ENCODE measurements around the gene TBC1D1.
A peak's percentile ranks its signal among the peaks of the same experiment; 100 is the strongest.
"Not testable (repeated sequence)": the region's sequence is repeated elsewhere in the genome, so short reads cannot be mapped to it uniquely, and the experiment has no call there.

TBC1D1 gene

GRCh38 chr4:37910091-37910486 lies 19.2 kb downstream of the TBC1D1 start:
- no peaks in the 10 kb centered on the region for H3K9me3 Mint-ChIP-seq
- ATAC-seq (replicated peaks; ENCODE audit: extremely low read depth, poor library complexity, severe bottlenecking): no peak
- peaks cover 9% of the 10 kb centered on the region for H3K36me3 Mint-ChIP-seq (ENCODE audit: insufficient read depth)
- H3K27me3 Mint-ChIP-seq: no peaks in the 10 kb centered on the region
- DNase-seq (ENCODE audit: low spot score in 2 of 2): no peak
- H3K27ac Mint-ChIP-seq (ENCODE audit: low read depth): no peak overlapping the region
- peaks cover 42% of the 10 kb centered on the region for H3K4me1 Mint-ChIP-seq
- H3K4me3 Mint-ChIP-seq: no peak overlapping the region

GRCh38 chr4:37914539-37914938 lies 23.7 kb downstream of the TBC1D1 start:
- DNase-seq (ENCODE audit: low spot score in 2 of 2) (no peak), ATAC-seq (replicated peaks; ENCODE audit: extremely low read depth, poor library complexity, severe bottlenecking) (no peak)
- Mint-ChIP-seq H3K9me3 (no peaks in the 10 kb centered on the region), H3K4me1 (peaks cover 24% of the 10 kb centered on the region), H3K36me3 (ENCODE audit: insufficient read depth) (no peaks in the 10 kb centered on the region), H3K27ac (ENCODE audit: low read depth) (no peak overlapping the region), H3K4me3 (no peak overlapping the region), H3K27me3 (no peaks in the 10 kb centered on the region)

- no peak overlapping the region for H3K4me3 Mint-ChIP-seq
- H3K27me3 Mint-ChIP-seq: no peaks in the 10 kb centered on the region
- H3K4me1 Mint-ChIP-seq: peaks cover 26% of the 10 kb centered on the region
- DNase-seq (ENCODE audit: low spot score in 2 of 2) (no peak), ATAC-seq (replicated peaks; ENCODE audit: extremely low read depth, poor library complexity, severe bottlenecking) (no peak)
- no peak overlapping the region for H3K27ac Mint-ChIP-seq (ENCODE audit: low read depth)
- H3K36me3 Mint-ChIP-seq (ENCODE audit: insufficient read depth): peaks cover 2% of the 10 kb centered on the region
- H3K9me3 Mint-ChIP-seq: no peaks in the 10 kb centered on the region
These were observed 26.5 kb downstream of the TBC1D1 start for GRCh38 chr4:37917388-37917787.

GRCh38 chr4:37918653-37919052 lies 27.8 kb downstream of the TBC1D1 start:
- no peaks in the 10 kb centered on the region for H3K9me3 Mint-ChIP-seq
- H3K27me3 Mint-ChIP-seq: no peaks in the 10 kb centered on the region
- H3K4me3 Mint-ChIP-seq: no peak overlapping the region
- H3K4me1 Mint-ChIP-seq: peaks cover 25% of the 10 kb centered on the region
- H3K36me3 Mint-ChIP-seq (ENCODE audit: insufficient read depth): peaks cover 4% of the 10 kb centered on the region
- H3K27ac Mint-ChIP-seq (ENCODE audit: low read depth): no peak overlapping the region
- ATAC-seq (replicated peaks; ENCODE audit: extremely low read depth, poor library complexity, severe bottlenecking): no peak
- DNase-seq (ENCODE audit: low spot score in 2 of 2): no peak

GRCh38 chr4:37922328-37922727 lies 31.4 kb downstream of the TBC1D1 start:
- H3K4me1 Mint-ChIP-seq: peaks cover 33% of the 10 kb centered on the region
- H3K27me3 Mint-ChIP-seq: no peaks in the 10 kb centered on the region
- no peak overlapping the region for H3K27ac Mint-ChIP-seq (ENCODE audit: low read depth)
- DNase-seq (ENCODE audit: low spot score in 2 of 2): no peak
- no peak overlapping the region for H3K4me3 Mint-ChIP-seq
- no peak for ATAC-seq (replicated peaks; ENCODE audit: extremely low read depth, poor library complexity, severe bottlenecking)
- H3K36me3 Mint-ChIP-seq (ENCODE audit: insufficient read depth): peaks cover 4% of the 10 kb centered on the region
- H3K9me3 Mint-ChIP-seq: no peaks in the 10 kb centered on the region

GRCh38 chr4:37923089-37923488 lies 32.2 kb downstream of the TBC1D1 start:
- not testable (repeated sequence) for ATAC-seq (replicated peaks; ENCODE audit: extremely low read depth, poor library complexity, severe bottlenecking); H3K36me3 Mint-ChIP-seq (ENCODE audit: insufficient read depth); H3K4me3 Mint-ChIP-seq; DNase-seq (ENCODE audit: low spot score in 2 of 2); H3K27ac Mint-ChIP-seq (ENCODE audit: low read depth); H3K27me3 Mint-ChIP-seq; H3K9me3 Mint-ChIP-seq
- peaks cover 38% of the 10 kb centered on the region for H3K4me1 Mint-ChIP-seq

GRCh38 chr4:37924946-37925345 lies 34.1 kb downstream of the TBC1D1 start:
- H3K9me3 Mint-ChIP-seq: no peaks in the 10 kb centered on the region
- peaks cover 8% of the 10 kb centered on the region for H3K36me3 Mint-ChIP-seq (ENCODE audit: insufficient read depth)
- H3K4me3 Mint-ChIP-seq: no peak overlapping the region
- ATAC-seq (replicated peaks; ENCODE audit: extremely low read depth, poor library complexity, severe bottlenecking): no peak
- DNase-seq (ENCODE audit: low spot score in 2 of 2): no peak
- H3K4me1 Mint-ChIP-seq: peaks cover 54% of the 10 kb centered on the region
- no peak overlapping the region for H3K27ac Mint-ChIP-seq (ENCODE audit: low read depth)
- H3K27me3 Mint-ChIP-seq: no peaks in the 10 kb centered on the region

- Mint-ChIP-seq H3K4me3 (no peak overlapping the region), H3K9me3 (no peaks in the 10 kb centered on the region), H3K27ac (ENCODE audit: low read depth) (no peak overlapping the region), H3K36me3 (ENCODE audit: insufficient read depth) (peaks cover 6% of the 10 kb centered on the region), H3K4me1 (peaks cover 46% of the 10 kb centered on the region), H3K27me3 (no peaks in the 10 kb centered on the region)
- no peak for DNase-seq (ENCODE audit: low spot score in 2 of 2)
- no peak for ATAC-seq (replicated peaks; ENCODE audit: extremely low read depth, poor library complexity, severe bottlenecking)
These were observed 36.5 kb downstream of the TBC1D1 start for GRCh38 chr4:37927434-37927833.

GRCh38 chr4:37928426-37929416 lies 37.8 kb downstream of the TBC1D1 start:
- peaks cover 47% of the 10 kb centered on the region for H3K4me1 Mint-ChIP-seq
- DNase-seq (ENCODE audit: low spot score in 2 of 2) (no peak), ATAC-seq (replicated peaks; ENCODE audit: extremely low read depth, poor library complexity, severe bottlenecking) (peak; percentile 76)
- no peaks in the 10 kb centered on the region for H3K9me3 Mint-ChIP-seq
- peaks cover 3% of the 10 kb centered on the region for H3K36me3 Mint-ChIP-seq (ENCODE audit: insufficient read depth)
- H3K4me3 Mint-ChIP-seq: no peak overlapping the region
- no peaks in the 10 kb centered on the region for H3K27me3 Mint-ChIP-seq
- H3K27ac Mint-ChIP-seq (ENCODE audit: low read depth): peak overlapping the region; percentile 42

GRCh38 chr4:37934096-37934495 lies 43.2 kb downstream of the TBC1D1 start:
- no peak for DNase-seq (ENCODE audit: low spot score in 2 of 2)
- no peak overlapping the region for H3K27ac Mint-ChIP-seq (ENCODE audit: low read depth)
- ATAC-seq (replicated peaks; ENCODE audit: extremely low read depth, poor library complexity, severe bottlenecking): no peak
- no peaks in the 10 kb centered on the region for H3K9me3 Mint-ChIP-seq
- peaks cover 3% of the 10 kb centered on the region for H3K36me3 Mint-ChIP-seq (ENCODE audit: insufficient read depth)
- H3K4me3 Mint-ChIP-seq: no peak overlapping the region
- no peaks in the 10 kb centered on the region for H3K27me3 Mint-ChIP-seq
- H3K4me1 Mint-ChIP-seq: peaks cover 23% of the 10 kb centered on the region

GRCh38 chr4:37934609-37935008 lies 43.7 kb downstream of the TBC1D1 start:
- ATAC-seq (replicated peaks; ENCODE audit: extremely low read depth, poor library complexity, severe bottlenecking) (no peak), DNase-seq (ENCODE audit: low spot score in 2 of 2) (no peak)
- H3K9me3 Mint-ChIP-seq: no peaks in the 10 kb centered on the region
- H3K36me3 Mint-ChIP-seq (ENCODE audit: insufficient read depth): no peaks in the 10 kb centered on the region
- no peak overlapping the region for H3K4me3 Mint-ChIP-seq
- no peak overlapping the region for H3K27ac Mint-ChIP-seq (ENCODE audit: low read depth)
- no peaks in the 10 kb centered on the region for H3K27me3 Mint-ChIP-seq
- H3K4me1 Mint-ChIP-seq: peaks cover 22% of the 10 kb centered on the region

- Mint-ChIP-seq H3K36me3 (ENCODE audit: insufficient read depth) (no peaks in the 10 kb centered on the region), H3K4me1 (peaks cover 18% of the 10 kb centered on the region), H3K9me3 (no peaks in the 10 kb centered on the region), H3K4me3 (no peak overlapping the region), H3K27me3 (no peaks in the 10 kb centered on the region), H3K27ac (ENCODE audit: low read depth) (no peak overlapping the region)
- ATAC-seq (replicated peaks; ENCODE audit: extremely low read depth, poor library complexity, severe bottlenecking): no peak
- no peak for DNase-seq (ENCODE audit: low spot score in 2 of 2)
These were observed 44.1 kb downstream of the TBC1D1 start for GRCh38 chr4:37935026-37935425.

GRCh38 chr4:37936889-37937498 lies 46.1 kb downstream of the TBC1D1 start:
- Mint-ChIP-seq H3K36me3 (ENCODE audit: insufficient read depth) (no peaks in the 10 kb centered on the region), H3K27ac (ENCODE audit: low read depth) (no peak overlapping the region), H3K4me1 (peaks cover 26% of the 10 kb centered on the region), H3K4me3 (no peak overlapping the region), H3K27me3 (no peaks in the 10 kb centered on the region), H3K9me3 (no peaks in the 10 kb centered on the region)
- ATAC-seq (replicated peaks; ENCODE audit: extremely low read depth, poor library complexity, severe bottlenecking) (no peak), DNase-seq (ENCODE audit: low spot score in 2 of 2) (no peak)
